IMR-90 (cell line): Measurements from ENCODE around the gene SURF6. TPM values are rescaled to one million over a fixed set of nuclear protein-coding genes. Genes with fewer than 3 reads are reported as not detected.
A peak's percentile ranks its signal among the peaks of the same experiment; 100 is the strongest.

Source experiments
- ATAC-seq: fragments of 200-7000 bp; cut with Tn5 transposase; 2 replicates; pipeline ENCODE4 v1.9.1; 2020; ENCODE audit warnings: low read depth, mild to moderate bottlenecking, moderate library complexity
- BruUV-seq: library from RNA; stranded (reverse); fragments of 400-500 nt; replicated peaks from 2 replicates; lab custom pipeline; 2021; lab: Mats Ljungman, UMichigan
- CTCF ChIA-PET: fragments of 300-600 bp; formaldehyde crosslinking; extraction: SDS; loops from one replicate; lab custom pipeline; 2021; ENCODE audit warnings: antibody characterized with exemption; lab: Yijun Ruan, JAX
- POLR2A ChIA-PET: fragments of 300-600 bp; sonication (Branson Sonifier 250); formaldehyde crosslinking; loops from one replicate; lab custom pipeline; 2022; ENCODE audit warnings: antibody characterized with exemption; ENCODE audit not compliant: unreplicated experiment; lab: Charles Lee
- DNase-seq: peaks from one replicate; pipeline ENCODE4 v3.0.0; 2013
- H2AFZ ChIP-seq: replicated peaks from 2 replicates; pipeline ENCODE3; 2013; ENCODE audit warnings: low read length, mild to moderate bottlenecking; ENCODE audit not compliant: poor library complexity
- H2AK5ac ChIP-seq: 2 replicates; pipeline ENCODE4 v1.6.1; 2013; ENCODE audit warnings: low read depth, low read length, inconsistent platforms
- H2AK9ac ChIP-seq: replicated peaks from 2 replicates; pipeline ENCODE3; 2013; ENCODE audit warnings: mild to moderate bottlenecking, low read depth, low read length, moderate library complexity; ENCODE audit not compliant: poor library complexity
- H2BK120ac ChIP-seq: 2 replicates; pipeline ENCODE4 v1.6.1; 2013; ENCODE audit warnings: low read depth, low read length, inconsistent platforms
- H2BK15ac ChIP-seq: 3 replicates; pipeline ENCODE4 v1.6.1; 2013; ENCODE audit warnings: low read depth, low read length, inconsistent platforms
- H2BK20ac ChIP-seq: 2 replicates; pipeline ENCODE4 v1.6.1; 2013; ENCODE audit warnings: low read depth, mild to moderate bottlenecking, inconsistent platforms, low read length, moderate library complexity
- H2BK5ac ChIP-seq: 2 replicates; pipeline ENCODE4 v1.6.1; 2013; ENCODE audit warnings: mild to moderate bottlenecking, low read depth, low read length, inconsistent platforms; ENCODE audit not compliant: poor library complexity, severe bottlenecking
- H3K14ac ChIP-seq: replicated peaks from 2 replicates; pipeline ENCODE4 v1.6.1; 2013; ENCODE audit warnings: low read depth, low read length, inconsistent platforms
- H3K18ac ChIP-seq: 2 replicates; pipeline ENCODE4 v1.6.1; 2013; ENCODE audit warnings: low read depth, low read length, control low read depth
- H3K23ac ChIP-seq: 2 replicates; pipeline ENCODE4 v1.6.1; 2013; ENCODE audit warnings: low read depth, low read length, inconsistent platforms
- H3K27ac ChIP-seq: 2 replicates; pipeline ENCODE4 v1.5.1; 2013; ENCODE audit warnings: mild to moderate bottlenecking, control low read depth, low read length; ENCODE audit not compliant: insufficient read depth
- H3K27me3 ChIP-seq: 2 replicates; pipeline ENCODE4 v1.6.1; 2013; ENCODE audit warnings: low read length; ENCODE audit not compliant: control insufficient read depth, insufficient read depth
- H3K36me3 ChIP-seq: 2 replicates; pipeline ENCODE4 v1.6.1; 2013; ENCODE audit warnings: low read length, mixed read lengths; ENCODE audit not compliant: control insufficient read depth, insufficient read depth
- H3K4ac ChIP-seq: 2 replicates; pipeline ENCODE4 v1.6.1; 2013; ENCODE audit warnings: low read depth, low read length, inconsistent platforms
- H3K4me1 ChIP-seq: 2 replicates; pipeline ENCODE4 v1.6.1; 2013; ENCODE audit warnings: low read length, mixed read lengths; ENCODE audit not compliant: control insufficient read depth, insufficient read depth
- H3K4me2 ChIP-seq: 2 replicates; pipeline ENCODE4 v1.6.1; 2013; ENCODE audit warnings: low read depth, mild to moderate bottlenecking, control low read depth, low read length, moderate library complexity
- H3K4me3 ChIP-seq: 2 replicates; pipeline ENCODE4 v1.5.1; 2013; ENCODE audit warnings: low read depth, mild to moderate bottlenecking, control low read depth, low read length, moderate library complexity; ENCODE audit not compliant: insufficient read depth
- H3K56ac ChIP-seq: 2 replicates; pipeline ENCODE4 v1.6.1; 2013; ENCODE audit warnings: low read length, inconsistent platforms; ENCODE audit not compliant: insufficient read depth; ENCODE audit errors: extremely low read depth
- H3K79me1 ChIP-seq, 2 experiments: 2 replicates each; pipeline ENCODE4 v1.6.1; 2013; ENCODE audit warnings: low read length in 2 of 2, inconsistent platforms in 1 of 2, low read depth in 1 of 2
- H3K9ac ChIP-seq: 2 replicates; pipeline ENCODE4 v1.6.1; 2013; ENCODE audit warnings: low read depth, low read length, control low read depth
- H3K9me1 ChIP-seq: 2 replicates; pipeline ENCODE4 v1.6.1; 2013; ENCODE audit warnings: low read length, inconsistent platforms; ENCODE audit not compliant: insufficient read depth
- H3K9me3 ChIP-seq: 2 replicates; pipeline ENCODE4 v1.6.1; 2013; ENCODE audit warnings: low read length; ENCODE audit not compliant: control insufficient read depth, insufficient read depth
- H4K20me1 ChIP-seq: 2 replicates; pipeline ENCODE4 v1.6.1; 2013; ENCODE audit warnings: low read length, inconsistent platforms; ENCODE audit not compliant: insufficient read depth
- H4K5ac ChIP-seq: 2 replicates; pipeline ENCODE4 v1.6.1; 2013; ENCODE audit warnings: mild to moderate bottlenecking, low read depth, low read length, control low read depth
- H4K8ac ChIP-seq, 2 experiments: 2 replicates each; pipeline ENCODE4 v1.6.1; 2013; ENCODE audit warnings: low read depth in 2 of 2, low read length in 2 of 2, control low read depth in 1 of 2, inconsistent platforms in 1 of 2
- H4K91ac ChIP-seq: 2 replicates; pipeline ENCODE4 v1.6.1; 2013; ENCODE audit warnings: low read depth, low read length, inconsistent platforms; ENCODE audit not compliant: insufficient read depth
- CHD1 ChIP-seq: IDR thresholded peaks from 2 replicates; pipeline ENCODE4 v1.6.1; 2012; ENCODE audit warnings: low read depth, low read length, improper control_type of control experiment
- MAFK ChIP-seq: IDR thresholded peaks from 2 replicates; pipeline ENCODE4 v1.6.1; 2012; ENCODE audit warnings: low read depth, low read length, improper control_type of control experiment
- MAZ ChIP-seq: IDR thresholded peaks from 2 replicates; pipeline ENCODE4 v1.6.1; 2012; ENCODE audit warnings: low read depth, mild to moderate bottlenecking, low read length, improper control_type of control experiment, moderate library complexity, borderline replicate concordance
- MXI1 ChIP-seq: IDR thresholded peaks from 2 replicates; pipeline ENCODE4 v1.6.1; 2012; ENCODE audit warnings: low read depth, mild to moderate bottlenecking, low read length, moderate library complexity, borderline replicate concordance
- NFE2L2 ChIP-seq: fragments of 150-350 bp; IDR thresholded peaks from 2 replicates; pipeline ENCODE4 v1.6.1; 2016; ENCODE audit warnings: low read depth, mild to moderate bottlenecking, low read length
- POLR2A ChIP-seq: IDR thresholded peaks from 2 replicates; pipeline ENCODE4 v1.6.1; 2012; ENCODE audit warnings: mild to moderate bottlenecking, low read depth, low read length
- RAD21 ChIP-seq: IDR thresholded peaks from 2 replicates; pipeline ENCODE4 v1.6.1; 2012; ENCODE audit warnings: low read length, improper control_type of control experiment
- RFX5 ChIP-seq: IDR thresholded peaks from 2 replicates; pipeline ENCODE4 v1.8.0; 2012; ENCODE audit warnings: low read depth, mild to moderate bottlenecking, low read length, moderate library complexity
- WGBS, 2 experiments: methylation state at CpG; one replicate each; pipeline versions ENCODE4 v1.1.5 to v1.1.7; 2013; ENCODE audit warnings: missing lambda C conversion rate in 2 of 2; ENCODE audit not compliant: insufficient read length in 1 of 2; ENCODE audit errors: extremely low coverage in 2 of 2; 5-methylcytosine and 5-hydroxymethylcytosine counted together
- dilution Hi-C: fragments of 300-500 bp; cut with HindIII; formaldehyde crosslinking; loops from one replicate; pipeline ENCODE4 v1.14.3; 2018; ENCODE audit warnings: low sequenced_read_pairs; ENCODE audit not compliant: unreplicated experiment
- in situ Hi-C: fragments of 300-500 bp; cut with MboI; formaldehyde crosslinking; loops from 3 replicates; pipeline ENCODE4 v1.14.3; 2019; ENCODE audit warnings: low sequenced_read_pairs, inconsistent platforms, mixed read lengths
- intact Hi-C: fragments of 100-400 bp; cut with micrococcal nuclease; formaldehyde crosslinking; loops from 2 replicates; pipeline ENCODE4 v1.10.0; 2022
- polyA plus RNA-seq, 3 experiments: library from polyadenylated mRNA; depleted of rRNA; stranded (reverse); fragments of >200 nt; gene quantifications; 2 replicates each; pipeline ENCODE4 v1.2.3, GENCODE V29; 2012; ENCODE audit warnings: low replicate concordance in 1 of 3
- total RNA-seq: library from RNA; depleted of rRNA; stranded (reverse); fragments of >200 nt; gene quantifications from 2 replicates; pipeline ENCODE4 v1.2.3, GENCODE V29; 2012
- TF ChIP-seq, protein P1 (sequence below): conservative IDR thresholded peaks from 2 replicates; pipeline ENCODE4 v1.5.1; 2012; ENCODE audit warnings: mild to moderate bottlenecking, low read depth, low read length, improper control_type of control experiment
- TF ChIP-seq, protein P2 (sequence below): fragments of 150-350 bp; IDR thresholded peaks from 2 replicates; pipeline ENCODE4 v1.6.1; 2017; ENCODE audit warnings: mild to moderate bottlenecking, antibody characterized with exemption, low read length, low read depth

Gene SURF6
- total and polyA plus RNA-seq, 2 of the 4 experiments (the other 2 are of a cell fraction), result 6.1 to 12.8 TPM

DNA sequence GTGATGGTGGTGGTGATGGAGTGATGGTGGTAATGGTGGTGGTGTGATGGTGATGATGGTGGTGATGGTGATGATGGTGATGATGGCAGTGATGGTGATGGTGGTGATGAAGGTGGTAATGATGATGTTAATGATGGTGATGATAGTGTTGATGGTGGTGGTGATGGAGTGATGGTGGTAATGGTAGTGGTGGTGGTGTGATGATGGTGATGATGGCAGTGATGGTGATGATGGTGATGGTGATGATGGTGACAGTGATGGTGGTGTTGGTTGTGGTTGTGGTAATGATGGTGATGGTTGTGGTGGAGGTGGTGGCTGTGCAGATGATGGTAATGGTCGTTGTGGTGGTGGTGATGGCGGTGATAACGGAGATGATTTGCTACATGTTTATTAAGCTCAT is 47.5 kb upstream of the SURF6 start:
- Histone ChIP-seq H3K14ac (no peak overlapping the region), H2BK15ac (no peak overlapping the region), H2BK5ac (peak overlapping the region; percentile 81), H3K4me1 (no peaks in the 10 kb centered on the region), H2BK120ac (no peak overlapping the region), H3K23ac (no peak overlapping the region), H4K8ac (no peak overlapping the region), H3K18ac (no peak overlapping the region), H3K27me3 (no peaks in the 10 kb centered on the region), H3K56ac (no peak overlapping the region), H3K4me3 (no peak overlapping the region), H2AK5ac (no peak overlapping the region), H3K9me1 (no peaks in the 10 kb centered on the region), H4K91ac (no peak overlapping the region), H2AFZ (peak overlapping the region; percentile 21), H3K9ac (no peak overlapping the region), H3K27ac (no peak overlapping the region), H2AK9ac (peak overlapping the region; percentile 28), H3K9me3 (no peaks in the 10 kb centered on the region), H2BK20ac (no peak overlapping the region), H4K5ac (no peak overlapping the region), H3K4ac (no peak overlapping the region), H3K36me3 (no peaks in the 10 kb centered on the region), H3K79me1 (no peaks in the 10 kb centered on the region), H4K20me1 (no peaks in the 10 kb centered on the region; the same call in 1 of the 2 replicates), H3K4me2 (no peak overlapping the region)
- POLR2A ChIA-PET, result no interaction called here
- intact Hi-C loops (no loop called here), dilution Hi-C loops (no loop called here), in situ Hi-C loops (no loop called here)
- no peak for TF ChIP-seq RFX5
- TF ChIP-seq NFE2L2, result no peak
- no peak for TF ChIP-seq CHD1
- no peak for TF ChIP-seq MAZ
- TF ChIP-seq, protein P1, sequence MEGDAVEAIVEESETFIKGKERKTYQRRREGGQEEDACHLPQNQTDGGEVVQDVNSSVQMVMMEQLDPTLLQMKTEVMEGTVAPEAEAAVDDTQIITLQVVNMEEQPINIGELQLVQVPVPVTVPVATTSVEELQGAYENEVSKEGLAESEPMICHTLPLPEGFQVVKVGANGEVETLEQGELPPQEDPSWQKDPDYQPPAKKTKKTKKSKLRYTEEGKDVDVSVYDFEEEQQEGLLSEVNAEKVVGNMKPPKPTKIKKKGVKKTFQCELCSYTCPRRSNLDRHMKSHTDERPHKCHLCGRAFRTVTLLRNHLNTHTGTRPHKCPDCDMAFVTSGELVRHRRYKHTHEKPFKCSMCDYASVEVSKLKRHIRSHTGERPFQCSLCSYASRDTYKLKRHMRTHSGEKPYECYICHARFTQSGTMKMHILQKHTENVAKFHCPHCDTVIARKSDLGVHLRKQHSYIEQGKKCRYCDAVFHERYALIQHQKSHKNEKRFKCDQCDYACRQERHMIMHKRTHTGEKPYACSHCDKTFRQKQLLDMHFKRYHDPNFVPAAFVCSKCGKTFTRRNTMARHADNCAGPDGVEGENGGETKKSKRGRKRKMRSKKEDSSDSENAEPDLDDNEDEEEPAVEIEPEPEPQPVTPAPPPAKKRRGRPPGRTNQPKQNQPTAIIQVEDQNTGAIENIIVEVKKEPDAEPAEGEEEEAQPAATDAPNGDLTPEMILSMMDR, result no peak
- TF ChIP-seq, protein P2, sequence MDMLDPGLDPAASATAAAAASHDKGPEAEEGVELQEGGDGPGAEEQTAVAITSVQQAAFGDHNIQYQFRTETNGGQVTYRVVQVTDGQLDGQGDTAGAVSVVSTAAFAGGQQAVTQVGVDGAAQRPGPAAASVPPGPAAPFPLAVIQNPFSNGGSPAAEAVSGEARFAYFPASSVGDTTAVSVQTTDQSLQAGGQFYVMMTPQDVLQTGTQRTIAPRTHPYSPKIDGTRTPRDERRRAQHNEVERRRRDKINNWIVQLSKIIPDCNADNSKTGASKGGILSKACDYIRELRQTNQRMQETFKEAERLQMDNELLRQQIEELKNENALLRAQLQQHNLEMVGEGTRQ, result no peak
- TF ChIP-seq POLR2A, result no peak
- no peak for TF ChIP-seq MXI1
- no peak for TF ChIP-seq RAD21
- TF ChIP-seq MAFK, result no peak
- CTCF ChIA-PET, result no interaction called here
- ATAC-seq (no peak), DNase-seq (no peak)
- no TSS peak for BruUV-seq
- WGBS, 2 experiments, result 90% methylated on average over 3 of the region's 3 CpGs; no CpG with 5 or more reads in 1 of the 2 experiments
